ENCODE data around the gene CCDC18. TPM values are rescaled to one million over a fixed set of nuclear protein-coding genes. Genes with fewer than 3 reads are reported as not detected.
"Not testable (repeated sequence)": the region's sequence is repeated elsewhere in the genome, so short reads cannot be mapped to it uniquely, and the experiment has no call there.

CCDC18 gene, protein sequence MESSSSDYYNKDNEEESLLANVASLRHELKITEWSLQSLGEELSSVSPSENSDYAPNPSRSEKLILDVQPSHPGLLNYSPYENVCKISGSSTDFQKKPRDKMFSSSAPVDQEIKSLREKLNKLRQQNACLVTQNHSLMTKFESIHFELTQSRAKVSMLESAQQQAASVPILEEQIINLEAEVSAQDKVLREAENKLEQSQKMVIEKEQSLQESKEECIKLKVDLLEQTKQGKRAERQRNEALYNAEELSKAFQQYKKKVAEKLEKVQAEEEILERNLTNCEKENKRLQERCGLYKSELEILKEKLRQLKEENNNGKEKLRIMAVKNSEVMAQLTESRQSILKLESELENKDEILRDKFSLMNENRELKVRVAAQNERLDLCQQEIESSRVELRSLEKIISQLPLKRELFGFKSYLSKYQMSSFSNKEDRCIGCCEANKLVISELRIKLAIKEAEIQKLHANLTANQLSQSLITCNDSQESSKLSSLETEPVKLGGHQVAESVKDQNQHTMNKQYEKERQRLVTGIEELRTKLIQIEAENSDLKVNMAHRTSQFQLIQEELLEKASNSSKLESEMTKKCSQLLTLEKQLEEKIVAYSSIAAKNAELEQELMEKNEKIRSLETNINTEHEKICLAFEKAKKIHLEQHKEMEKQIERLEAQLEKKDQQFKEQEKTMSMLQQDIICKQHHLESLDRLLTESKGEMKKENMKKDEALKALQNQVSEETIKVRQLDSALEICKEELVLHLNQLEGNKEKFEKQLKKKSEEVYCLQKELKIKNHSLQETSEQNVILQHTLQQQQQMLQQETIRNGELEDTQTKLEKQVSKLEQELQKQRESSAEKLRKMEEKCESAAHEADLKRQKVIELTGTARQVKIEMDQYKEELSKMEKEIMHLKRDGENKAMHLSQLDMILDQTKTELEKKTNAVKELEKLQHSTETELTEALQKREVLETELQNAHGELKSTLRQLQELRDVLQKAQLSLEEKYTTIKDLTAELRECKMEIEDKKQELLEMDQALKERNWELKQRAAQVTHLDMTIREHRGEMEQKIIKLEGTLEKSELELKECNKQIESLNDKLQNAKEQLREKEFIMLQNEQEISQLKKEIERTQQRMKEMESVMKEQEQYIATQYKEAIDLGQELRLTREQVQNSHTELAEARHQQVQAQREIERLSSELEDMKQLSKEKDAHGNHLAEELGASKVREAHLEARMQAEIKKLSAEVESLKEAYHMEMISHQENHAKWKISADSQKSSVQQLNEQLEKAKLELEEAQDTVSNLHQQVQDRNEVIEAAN (N-terminal part only)
- total RNA-seq (2014; rRNA removed; shearing (Covaris generic); ENCODE audit: low replicate concordance): 6.5 and 6.9 TPM in 2 replicates

DNA sequence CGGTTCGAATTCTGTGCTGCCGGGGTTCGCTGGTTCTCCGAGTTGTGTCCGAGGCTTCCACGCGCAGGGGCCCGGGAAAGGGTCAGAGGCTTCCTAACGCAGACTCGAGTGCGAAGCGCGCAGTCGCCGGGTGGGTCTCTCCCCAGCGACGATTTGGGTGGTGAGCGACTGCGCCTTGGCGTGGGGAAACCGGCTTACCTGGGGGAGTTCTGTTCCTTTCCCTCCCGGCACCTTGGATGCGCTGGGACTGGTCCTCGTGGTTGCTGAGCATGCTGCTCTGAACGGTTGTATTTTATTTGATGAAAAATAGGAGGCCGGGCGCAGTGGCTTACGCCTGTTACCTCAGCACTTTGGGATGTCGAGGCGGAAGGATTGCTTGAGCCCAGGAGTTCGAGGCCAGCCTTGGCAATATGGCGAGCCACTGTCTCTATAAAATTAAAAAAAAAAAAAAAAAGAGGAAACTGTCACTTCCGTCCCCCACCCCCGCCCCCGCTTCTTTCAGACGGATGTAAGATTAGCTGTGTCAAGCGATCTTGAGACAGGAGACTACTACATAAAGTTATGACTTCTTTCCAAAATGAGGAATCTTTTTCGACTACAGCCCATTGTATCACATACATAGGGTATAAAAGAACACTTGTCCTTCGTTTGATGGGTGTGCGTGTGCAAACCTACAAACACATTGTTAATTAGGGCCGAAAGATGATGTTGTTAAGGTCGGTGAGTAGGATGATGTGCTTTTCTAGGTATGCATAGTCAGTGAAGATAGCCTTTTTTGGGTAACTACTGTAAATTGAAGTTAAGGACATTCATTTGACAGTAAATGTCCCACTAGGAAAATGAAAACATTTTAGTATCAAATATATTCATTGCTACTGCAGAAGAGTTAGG lies at the start of gene CCDC18:
Gene CCDC18, plus strand, starts transcription at position 2 of the 891 bp plus-strand sequence. CDS start 2,638 bp downstream, outside the sequence.
- DNase-seq (ENCODE audit: low read depth): peak; percentile 68
- in situ Hi-C loops (cut with HindIII; ENCODE audit: low pct_unique_long_range_greater_than_20kb, low sequenced_read_pairs): no loop called here

DNA sequence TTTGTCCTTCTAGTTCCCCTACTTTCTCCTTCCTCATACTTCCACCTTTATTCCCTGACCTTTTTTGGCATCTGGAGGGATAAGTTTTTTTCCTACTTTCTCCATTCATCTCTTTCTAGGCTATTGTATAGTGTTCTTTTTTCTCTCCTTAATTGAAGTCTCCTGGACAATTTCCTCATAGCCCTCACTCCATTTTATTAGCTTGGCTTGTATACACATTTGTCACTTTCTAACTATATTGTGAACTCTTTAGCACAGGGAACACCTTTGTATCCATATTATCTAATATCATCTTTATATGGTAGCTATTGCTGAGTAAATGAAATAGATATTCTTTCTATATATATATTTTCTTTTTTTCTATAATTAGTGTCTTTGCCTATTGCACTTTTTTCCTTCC lies 47.9 kb upstream of the CCDC18 start:
- no peak for DNase-seq (ENCODE audit: low read depth)
- in situ Hi-C loops (cut with HindIII; ENCODE audit: low pct_unique_long_range_greater_than_20kb, low sequenced_read_pairs): no loop called here

DNA sequence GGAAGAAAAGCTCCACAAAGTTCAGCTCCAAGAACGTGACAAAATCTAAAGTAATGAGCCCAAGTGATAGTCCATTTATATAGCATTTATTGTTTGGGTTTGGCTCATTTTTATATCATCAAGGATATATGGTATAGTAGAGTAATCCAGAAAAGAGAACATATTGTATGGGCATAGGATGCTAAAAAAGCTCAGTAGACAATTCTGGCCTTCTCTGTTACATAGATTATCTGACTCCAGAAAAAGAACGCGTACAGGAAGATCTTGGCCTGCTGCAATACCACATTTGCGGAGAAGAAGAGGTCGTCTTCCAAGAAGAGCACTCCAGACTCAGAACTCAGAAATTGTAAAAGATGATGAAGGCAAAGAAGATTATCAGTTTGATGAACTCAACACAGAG lies 44.1 kb upstream of the CCDC18 start:
- no peak for DNase-seq (ENCODE audit: low read depth)
- in situ Hi-C loops (cut with HindIII; ENCODE audit: low pct_unique_long_range_greater_than_20kb, low sequenced_read_pairs): no loop called here

DNA sequence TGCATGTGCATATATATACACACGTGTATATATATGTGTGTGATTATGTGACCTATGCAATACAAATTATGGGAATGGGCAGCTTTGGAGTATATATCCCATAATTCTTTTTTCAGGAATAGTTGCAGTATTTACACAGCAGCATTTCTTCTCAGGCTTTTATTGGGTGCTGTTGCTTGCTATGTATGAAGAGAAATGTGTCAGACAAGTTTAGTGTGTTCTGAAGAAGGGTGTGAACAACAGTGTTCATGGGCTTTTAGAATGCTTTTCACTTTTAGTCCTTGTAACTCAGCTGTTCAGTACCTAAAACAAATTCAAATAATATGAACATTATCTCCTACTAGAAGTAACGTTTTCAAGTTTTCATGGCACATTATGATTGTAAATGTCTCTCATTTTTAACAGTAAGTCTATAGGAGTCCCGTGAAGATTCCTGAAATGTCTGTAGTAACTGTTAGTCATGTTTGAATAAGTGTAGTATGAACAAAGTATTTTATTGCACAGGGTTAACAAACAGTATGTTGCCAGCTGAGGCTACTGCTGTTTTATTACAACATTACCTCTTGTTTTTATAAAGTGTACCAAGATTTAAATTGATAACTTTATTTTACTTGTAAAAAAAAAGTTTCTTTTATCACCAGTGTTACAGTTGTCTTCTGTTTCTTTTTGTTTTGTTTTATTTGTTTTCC lies 42.8 kb upstream of the CCDC18 start:
- DNase-seq (ENCODE audit: low read depth): no peak
- in situ Hi-C loops (cut with HindIII; ENCODE audit: low pct_unique_long_range_greater_than_20kb, low sequenced_read_pairs): no loop called here

DNA sequence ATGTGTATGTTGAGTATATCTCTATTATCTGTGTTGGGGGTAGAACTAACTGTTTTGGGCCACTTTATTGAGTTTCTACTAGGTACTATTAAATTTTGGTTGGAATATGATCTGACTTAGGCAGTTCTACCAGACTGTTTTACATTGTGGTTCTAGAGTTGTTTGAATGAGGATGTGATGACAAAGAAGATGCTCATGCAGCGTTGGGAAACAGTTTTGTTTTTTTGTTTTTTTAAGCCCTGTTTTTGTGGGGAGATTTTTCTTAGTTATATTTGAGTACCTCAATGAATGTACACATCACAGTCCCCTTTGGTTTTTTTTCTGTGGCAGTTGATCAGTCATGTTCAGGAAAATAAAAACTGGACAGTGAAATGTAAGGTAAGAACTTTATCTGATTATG lies 40.4 kb upstream of the CCDC18 start:
- in situ Hi-C loops (cut with HindIII; ENCODE audit: low pct_unique_long_range_greater_than_20kb, low sequenced_read_pairs): no loop called here
- DNase-seq (ENCODE audit: low read depth): no peak

DNA sequence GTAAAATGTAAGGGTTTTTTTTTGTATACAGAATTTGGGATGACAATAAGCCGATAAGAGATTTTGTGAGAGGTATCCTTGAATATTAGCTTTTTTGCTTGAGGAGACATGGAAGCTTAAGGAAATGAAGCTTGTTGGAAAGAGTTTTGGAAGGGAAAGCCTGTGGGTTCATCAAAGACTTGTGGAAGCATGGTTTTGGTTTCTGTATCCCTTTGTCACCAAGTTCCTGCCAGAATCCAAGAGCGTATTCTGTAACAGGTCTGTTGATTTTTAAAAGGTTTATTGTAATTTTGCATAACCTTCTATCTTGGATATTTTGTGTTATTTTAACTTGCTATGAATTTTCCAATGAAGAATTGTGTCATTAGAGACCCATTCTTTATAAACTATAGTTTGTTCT lies 38.4 kb upstream of the CCDC18 start:
- in situ Hi-C loops (cut with HindIII; ENCODE audit: low pct_unique_long_range_greater_than_20kb, low sequenced_read_pairs): no loop called here
- DNase-seq (ENCODE audit: low read depth): no peak

DNA sequence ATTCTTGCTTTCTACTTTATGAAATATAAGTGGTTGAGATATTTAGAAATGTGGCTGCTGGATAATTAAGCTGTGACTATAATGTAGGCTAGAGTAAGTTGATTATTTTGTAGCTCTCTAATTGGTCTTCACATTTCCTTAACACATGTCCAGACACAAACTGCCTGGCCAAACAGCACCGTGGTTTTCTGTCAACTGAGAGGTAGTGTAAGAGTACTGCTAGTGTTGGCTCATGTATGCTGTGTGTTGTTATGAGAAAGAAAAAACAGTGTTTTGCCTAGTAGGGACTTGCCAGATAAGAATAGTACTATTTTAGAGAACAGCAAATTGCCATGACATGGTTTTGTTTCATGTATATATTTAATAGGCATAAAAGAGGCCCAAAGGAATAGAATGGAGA lies 37.4 kb upstream of the CCDC18 start:
- DNase-seq (ENCODE audit: low read depth): no peak
- in situ Hi-C loops (cut with HindIII; ENCODE audit: low pct_unique_long_range_greater_than_20kb, low sequenced_read_pairs): no loop called here

DNA sequence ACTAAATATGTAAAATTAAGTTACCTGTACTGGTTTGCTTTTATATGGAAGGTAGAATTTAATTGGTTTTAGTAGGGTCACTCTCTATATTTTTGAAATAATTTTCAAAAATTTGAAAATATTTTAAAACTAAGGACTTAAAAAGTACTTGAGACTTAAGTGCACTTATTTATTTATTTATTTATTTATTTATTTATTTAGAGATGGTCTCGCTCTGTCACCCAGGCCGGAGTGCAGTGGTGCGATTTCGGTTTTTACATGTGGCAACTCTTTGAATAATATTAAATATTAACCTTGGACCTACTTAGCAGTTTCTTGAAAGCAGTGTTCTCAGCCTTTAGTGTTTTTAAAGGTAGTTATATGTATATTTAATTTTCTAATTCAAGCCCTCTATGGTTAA lies 36.8 kb upstream of the CCDC18 start:
- DNase-seq (ENCODE audit: low read depth): no peak
- in situ Hi-C loops (cut with HindIII; ENCODE audit: low pct_unique_long_range_greater_than_20kb, low sequenced_read_pairs): no loop called here

DNA sequence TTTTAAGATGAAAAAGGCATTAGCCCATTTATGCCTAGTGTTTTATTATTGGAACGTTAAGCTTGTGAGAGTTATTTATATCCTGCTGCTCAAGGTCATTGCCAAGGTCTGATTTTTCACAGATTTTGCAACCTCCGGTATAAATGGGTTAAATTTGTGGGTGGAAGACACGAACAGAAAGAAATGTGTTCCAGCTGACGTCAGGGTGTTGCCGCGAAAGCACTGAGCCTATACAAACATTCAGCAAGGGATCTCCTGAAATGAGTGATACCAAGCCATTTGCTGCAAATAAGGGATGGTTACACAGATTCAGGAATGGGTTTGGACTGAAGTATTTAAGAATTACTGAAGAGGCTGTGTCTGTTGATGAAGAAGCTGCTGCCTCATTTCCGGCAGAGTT lies 32.5 kb upstream of the CCDC18 start:
- in situ Hi-C loops (cut with HindIII; ENCODE audit: low pct_unique_long_range_greater_than_20kb, low sequenced_read_pairs): no loop called here
- no peak for DNase-seq (ENCODE audit: low read depth)

DNA sequence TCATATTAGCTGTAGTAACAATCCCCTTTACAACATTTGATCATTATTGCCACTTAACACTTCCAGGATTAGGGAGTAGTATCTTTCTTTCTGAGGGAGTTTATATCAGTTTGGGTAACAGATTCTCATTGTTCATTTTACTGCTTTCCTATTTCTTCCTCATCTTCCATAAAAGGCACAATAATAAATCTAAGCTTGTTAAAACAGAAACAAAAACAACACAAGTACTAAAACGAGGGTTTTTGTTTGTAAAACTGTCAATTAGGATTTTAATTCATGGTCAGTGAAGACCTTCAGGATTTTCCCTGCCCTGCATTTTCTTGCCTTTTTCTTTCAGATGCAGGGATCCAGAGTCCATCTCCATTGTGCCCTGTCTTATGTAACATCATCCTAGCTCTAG lies 29.8 kb upstream of the CCDC18 start:
- in situ Hi-C loops (cut with HindIII; ENCODE audit: low pct_unique_long_range_greater_than_20kb, low sequenced_read_pairs): no loop called here
- DNase-seq (ENCODE audit: low read depth): no peak

DNA sequence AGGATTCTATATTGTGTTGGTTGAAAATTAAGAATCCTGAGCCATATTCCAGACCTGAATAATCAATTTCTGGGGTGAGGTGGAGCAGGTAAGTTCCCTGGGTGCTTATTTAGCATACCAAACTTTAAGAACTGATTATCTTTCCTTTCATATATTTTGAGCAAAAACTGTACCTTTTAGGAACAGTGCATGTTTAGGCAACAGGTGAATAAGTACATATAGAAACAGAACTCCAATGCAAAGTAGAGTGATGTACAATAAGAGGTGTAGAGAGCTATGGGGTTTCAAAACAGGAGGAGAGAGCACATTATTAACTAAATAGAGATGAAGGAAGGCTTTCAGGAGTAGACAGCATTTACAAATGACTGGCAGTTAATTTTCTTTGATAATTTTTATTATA lies 29.1 kb upstream of the CCDC18 start:
- in situ Hi-C loops (cut with HindIII; ENCODE audit: low pct_unique_long_range_greater_than_20kb, low sequenced_read_pairs): no loop called here
- no peak for DNase-seq (ENCODE audit: low read depth)

DNA sequence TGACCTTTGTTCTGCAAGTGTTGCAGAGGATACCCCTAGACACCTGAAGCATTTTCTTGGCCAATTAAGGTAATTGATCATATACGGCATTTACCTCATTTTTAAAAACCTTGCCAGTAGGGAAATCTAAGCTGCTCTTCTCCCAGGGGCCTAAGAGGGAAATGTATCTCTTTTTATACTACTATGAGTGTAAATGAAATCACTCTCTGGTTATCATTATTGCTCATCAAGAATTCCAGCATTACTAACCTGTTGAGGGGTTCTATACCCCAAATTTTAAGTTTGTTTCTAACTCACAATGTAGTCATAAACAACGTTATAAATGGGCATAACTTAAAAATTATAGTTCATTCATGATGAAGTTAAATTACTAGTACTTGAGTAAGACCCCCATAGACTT lies 27.7 kb upstream of the CCDC18 start:
- DNase-seq (ENCODE audit: low read depth): no peak

DNA sequence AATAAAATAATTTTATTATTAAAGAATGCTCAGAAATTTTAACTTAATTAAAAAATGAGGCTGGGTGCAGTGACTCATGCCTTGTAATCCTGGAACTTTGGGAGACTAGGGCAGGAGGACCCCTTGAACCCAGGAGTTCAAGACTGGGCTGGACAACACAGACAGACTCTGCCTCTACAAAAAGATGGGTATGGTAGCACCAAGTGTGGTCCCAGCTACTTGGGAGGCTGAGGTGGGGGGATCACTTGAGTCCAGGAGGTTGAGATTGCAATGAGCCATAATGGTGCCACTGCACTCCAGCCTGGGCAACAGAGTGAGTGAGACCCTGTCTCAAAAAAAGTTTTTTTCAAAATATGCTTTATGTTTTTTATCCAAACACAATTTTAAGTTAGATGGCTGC lies 25.6 kb upstream of the CCDC18 start:
- in situ Hi-C loops (cut with HindIII; ENCODE audit: low pct_unique_long_range_greater_than_20kb, low sequenced_read_pairs): no loop called here
- DNase-seq (ENCODE audit: low read depth): no peak

More for the DNA sequence above, 27.7 kb upstream of the CCDC18 start:
- in situ Hi-C loops (cut with HindIII; ENCODE audit: low pct_unique_long_range_greater_than_20kb, low sequenced_read_pairs): no loop called here

DNA sequence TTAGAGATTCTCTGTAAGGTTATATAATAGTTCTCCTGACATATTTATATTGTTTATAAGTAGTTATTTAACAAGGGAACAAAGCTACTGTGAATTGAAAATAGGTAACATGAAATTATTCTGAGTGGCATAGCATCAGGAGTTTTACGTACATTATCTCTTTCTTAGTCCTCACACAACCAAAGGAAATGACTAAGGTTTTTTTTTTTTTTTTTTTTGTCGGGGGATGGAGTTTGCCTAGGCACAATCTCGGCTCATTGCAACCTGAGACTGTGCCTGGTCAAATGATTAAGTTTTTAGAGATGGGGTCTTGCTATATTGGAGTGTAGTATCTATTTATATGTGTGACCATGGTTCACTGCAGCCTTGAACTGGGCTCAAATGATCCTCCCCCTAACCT lies 25.2 kb upstream of the CCDC18 start:
- DNase-seq (ENCODE audit: low read depth): no peak
- in situ Hi-C loops (cut with HindIII; ENCODE audit: low pct_unique_long_range_greater_than_20kb, low sequenced_read_pairs): no loop called here

DNA sequence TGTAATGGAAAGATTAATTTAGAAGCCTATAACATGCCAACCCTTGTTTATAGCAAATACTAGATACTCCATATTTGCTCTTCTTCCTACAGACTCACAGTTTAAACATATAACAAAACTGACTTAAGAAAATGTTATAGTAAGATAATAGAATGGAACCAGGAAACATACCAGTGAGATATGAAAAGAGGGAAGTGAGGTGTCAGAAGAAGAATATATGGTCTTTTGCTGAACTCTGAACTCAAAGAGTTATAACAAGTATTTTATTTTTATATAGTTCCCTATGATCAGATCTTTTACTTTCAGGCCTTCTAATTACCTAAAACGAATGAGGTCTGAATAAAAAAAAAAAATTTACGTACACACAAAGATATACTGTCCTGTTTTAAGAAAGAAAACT lies 21.2 kb upstream of the CCDC18 start:
- in situ Hi-C loops (cut with HindIII; ENCODE audit: low pct_unique_long_range_greater_than_20kb, low sequenced_read_pairs): no loop called here
- DNase-seq (ENCODE audit: low read depth): no peak

DNA sequence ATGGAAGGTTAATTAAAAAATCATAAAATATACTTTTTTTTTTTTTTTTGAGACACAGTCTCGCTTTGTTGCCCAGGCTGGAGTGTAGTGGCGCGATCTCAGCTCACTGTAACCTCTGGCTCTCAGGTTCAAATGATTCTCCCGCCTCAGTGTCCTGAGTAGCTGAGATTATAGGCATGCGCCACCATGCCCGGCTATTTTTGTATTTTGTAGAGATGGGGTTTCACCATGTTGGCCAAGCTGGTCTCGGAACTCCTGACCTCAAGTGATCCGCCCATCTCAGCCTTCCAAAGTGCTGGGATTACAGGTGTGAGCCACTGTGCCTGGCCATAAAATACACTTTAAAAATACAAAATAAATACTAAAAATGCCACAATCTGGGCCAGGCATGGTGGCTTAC lies 17.2 kb upstream of the CCDC18 start:
- DNase-seq (ENCODE audit: low read depth); in situ Hi-C loops (cut with HindIII; ENCODE audit: low pct_unique_long_range_greater_than_20kb, low sequenced_read_pairs): not testable (repeated sequence)

DNA sequence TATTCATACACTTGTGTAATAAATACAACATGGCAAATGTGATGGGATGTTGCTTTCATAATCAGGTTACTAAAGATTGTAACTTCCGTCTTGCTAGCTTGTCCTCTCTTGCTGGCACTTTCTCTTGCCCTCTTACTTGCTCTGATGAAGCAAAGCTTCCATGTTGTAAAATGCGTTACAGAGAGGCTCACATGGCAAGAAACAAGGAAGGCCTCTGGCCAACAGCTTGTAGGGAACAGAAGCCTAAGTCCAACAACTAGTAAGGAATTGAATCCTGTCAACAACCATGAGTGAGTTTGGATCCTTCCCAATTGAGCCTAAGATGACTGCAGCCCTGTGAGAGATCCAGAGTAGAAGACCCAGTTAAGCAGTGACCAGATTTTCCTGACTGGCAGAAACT lies 15.7 kb upstream of the CCDC18 start:
- DNase-seq (ENCODE audit: low read depth): no peak
- in situ Hi-C loops (cut with HindIII; ENCODE audit: low pct_unique_long_range_greater_than_20kb, low sequenced_read_pairs): no loop called here

All from Caki2 (cell line).